Glomerular endothelial cell (primary cell): ENCODE measurements around the gene PRRT1. TPM values are rescaled to one million over a fixed set of nuclear protein-coding genes. Genes with fewer than 3 reads are reported as not detected.
"Not testable (repeated sequence)": the region's sequence is repeated elsewhere in the genome, so short reads cannot be mapped to it uniquely, and the experiment has no call there.

Experiments used
- DNase-seq: peaks from one replicate; pipeline ENCODE4 v3.0.0-alpha.2; 2011; ENCODE audit warnings: low read depth, low spot score; ENCODE audit errors: extremely low read depth
- total RNA-seq: library from RNA; depleted of rRNA; stranded (reverse); fragments of >200 nt; gene quantifications from 2 replicates; pipeline ENCODE4 v1.2.3, GENCODE V29; 2015

PRRT1 gene
- 0.39 and 0.70 TPM in 2 replicates for total RNA-seq

DNA sequence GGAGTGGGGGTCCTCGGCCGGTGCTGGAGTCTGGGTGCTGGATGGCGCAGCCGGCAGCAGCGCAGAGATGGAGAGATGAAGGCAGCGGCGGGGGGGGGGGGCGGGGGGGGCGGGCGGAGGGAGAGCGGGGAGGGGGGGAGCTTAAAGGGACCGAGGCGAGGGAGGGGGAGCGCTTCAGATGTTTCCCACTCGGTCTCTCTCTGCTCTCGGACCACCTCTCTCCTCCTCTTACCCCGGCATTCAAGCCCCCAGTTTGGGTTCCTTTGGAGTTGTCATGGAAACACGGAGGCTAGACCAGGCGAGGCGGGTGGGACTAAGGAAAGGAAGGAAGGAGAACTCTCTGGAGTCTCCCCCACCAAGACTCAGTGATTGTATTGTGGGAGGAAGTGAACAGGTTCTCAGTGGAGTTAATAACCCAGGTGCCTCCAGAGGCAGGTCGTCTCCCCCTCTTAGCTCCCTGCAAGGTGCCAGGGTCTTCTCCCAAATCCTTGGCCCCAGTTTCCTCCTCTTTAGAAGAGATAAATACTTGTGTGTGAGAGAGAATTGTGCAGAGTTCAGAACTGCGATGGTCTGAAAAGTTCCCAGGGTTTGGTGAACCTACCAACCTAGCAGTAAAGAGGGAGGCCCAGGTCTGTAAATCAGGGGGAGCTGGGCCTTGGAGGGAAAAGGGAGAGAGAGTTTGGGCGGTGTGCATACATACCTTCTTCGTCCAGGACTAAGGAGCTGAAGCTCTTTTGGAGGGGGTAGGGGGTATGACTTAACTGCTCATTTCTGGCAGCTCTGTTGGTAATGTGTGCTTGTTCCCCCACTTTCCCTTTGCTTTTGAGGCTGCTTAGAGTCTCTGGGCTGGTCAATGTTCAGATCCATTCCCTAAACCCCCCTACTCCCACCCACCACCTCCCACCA lies at the start of gene PRRT1:
PRRT1 (minus strand) TSS at position 77 of the 906 bp plus-strand sequence. CDS start 112 bp downstream, outside the sequence.
- no peak for DNase-seq

DNA sequence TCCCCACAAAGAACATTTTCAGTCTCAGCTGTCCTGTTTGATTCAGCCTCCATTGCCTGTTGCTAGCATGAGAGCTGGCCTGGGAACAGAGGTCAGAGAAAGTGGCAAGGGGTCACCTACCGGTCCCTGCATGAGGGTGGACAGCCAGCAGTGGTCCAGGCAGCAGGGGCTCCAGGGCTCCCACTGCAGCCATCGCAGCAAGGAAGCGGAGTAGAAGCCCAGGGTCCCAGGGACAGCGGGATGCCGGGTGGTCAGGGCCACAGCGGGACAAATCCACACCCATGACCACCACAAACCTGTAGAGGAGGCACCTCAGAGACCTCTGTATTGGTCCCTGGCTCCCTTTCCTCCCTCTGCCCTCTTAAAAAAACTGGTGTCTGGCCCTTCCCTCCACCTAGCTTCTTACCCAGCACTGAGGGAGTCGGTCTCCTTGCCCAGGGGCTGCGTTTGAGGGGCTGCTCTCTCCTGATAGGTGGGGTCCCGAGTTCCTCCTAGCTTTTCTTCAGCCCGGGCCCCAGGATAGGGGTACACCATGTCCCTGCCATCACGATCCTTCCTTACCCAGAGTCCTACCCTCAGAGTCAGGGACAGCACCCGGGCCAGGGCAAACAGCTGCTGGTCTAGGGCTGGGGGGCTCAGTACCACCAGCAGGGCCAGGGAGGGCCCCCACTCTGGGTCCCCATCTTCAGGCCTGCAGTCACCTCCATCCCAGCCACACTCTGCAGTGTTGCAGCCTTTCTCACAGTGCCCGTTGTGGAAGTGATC lies 49.2 kb upstream of the PRRT1 start:
- DNase-seq = no peak

DNA sequence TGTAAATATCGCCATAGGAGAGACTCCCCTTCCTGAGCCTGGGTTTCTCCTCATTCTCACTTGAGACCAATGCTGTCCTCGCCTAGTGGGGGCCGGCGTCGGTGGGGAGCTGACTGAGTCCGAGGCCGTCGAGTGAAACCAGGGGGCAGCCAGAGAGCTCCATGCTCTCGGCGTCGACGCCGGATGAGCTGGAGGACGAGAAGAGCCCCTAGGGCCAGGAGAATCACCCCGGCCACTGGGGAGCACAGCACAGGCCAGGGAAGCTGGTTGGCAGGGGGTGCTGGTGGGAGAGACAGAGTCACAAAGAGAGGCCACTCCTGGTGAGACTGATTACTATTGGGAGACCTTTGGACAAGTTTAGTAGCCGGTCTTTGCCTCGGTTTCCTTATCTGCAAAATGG lies 47.1 kb upstream of the PRRT1 start:
- DNase-seq = no peak

DNA sequence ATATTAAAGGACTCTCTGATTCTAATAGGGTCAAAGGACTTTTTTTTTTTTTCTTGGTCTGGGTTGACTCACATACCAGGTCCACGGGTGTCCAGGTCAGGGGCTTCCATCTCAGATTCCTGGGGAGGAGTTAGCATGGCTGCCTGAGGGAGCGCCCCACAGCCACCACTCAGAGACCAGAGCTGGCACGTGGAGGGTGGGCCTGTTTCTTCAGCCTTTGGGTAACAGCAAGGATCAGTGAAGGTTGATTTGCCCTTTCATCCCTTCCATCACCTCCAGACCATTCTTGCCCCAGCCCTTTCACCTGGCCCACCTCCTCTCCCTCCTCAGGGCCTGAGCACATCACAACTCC lies 46.6 kb upstream of the PRRT1 start:
- no peak for DNase-seq

DNA sequence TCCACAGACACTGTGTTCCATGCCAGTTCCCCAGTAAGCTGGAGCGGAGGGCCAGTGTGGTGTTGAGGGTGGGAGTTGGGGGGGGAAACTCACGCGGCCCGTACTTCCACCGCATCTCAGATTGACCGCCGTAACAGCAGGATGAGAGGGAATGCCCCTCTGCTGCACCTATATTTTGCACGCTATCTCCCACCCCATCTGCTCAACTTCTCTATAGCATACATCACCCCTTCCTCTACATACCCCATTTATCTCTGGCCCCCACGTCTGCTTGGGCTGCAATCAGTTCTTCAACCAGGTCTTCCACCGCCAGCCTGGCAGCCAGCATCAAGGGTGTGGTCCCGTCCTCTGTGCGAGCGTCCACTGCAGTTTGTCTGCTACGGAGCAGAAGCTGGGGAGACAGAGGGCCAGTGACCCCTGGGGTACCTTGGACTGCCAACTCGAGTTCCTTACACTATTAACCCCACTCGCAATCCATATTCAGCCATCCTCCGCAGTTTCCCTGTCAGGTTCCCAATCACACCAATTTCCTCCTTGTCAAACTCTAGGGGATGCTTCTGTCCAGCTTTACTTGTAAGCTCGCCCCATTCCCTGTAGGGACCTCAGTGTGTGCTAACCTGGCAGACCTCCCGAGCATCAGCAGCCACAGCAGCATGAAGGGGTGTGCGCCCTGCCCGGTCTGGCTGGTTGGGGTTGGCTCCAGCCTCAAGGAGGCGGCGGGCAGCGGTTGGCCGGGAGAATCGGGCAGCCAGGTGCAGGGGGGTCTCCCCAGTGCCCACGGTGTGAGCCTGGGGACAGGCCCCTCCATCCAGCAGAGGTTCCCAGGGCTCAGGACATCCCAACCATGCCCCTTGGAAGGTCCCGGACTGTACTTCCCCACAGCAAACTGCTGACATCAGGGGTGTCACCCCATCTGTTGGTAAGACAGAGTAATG lies 45.2 kb upstream of the PRRT1 start:
- no peak for DNase-seq

DNA sequence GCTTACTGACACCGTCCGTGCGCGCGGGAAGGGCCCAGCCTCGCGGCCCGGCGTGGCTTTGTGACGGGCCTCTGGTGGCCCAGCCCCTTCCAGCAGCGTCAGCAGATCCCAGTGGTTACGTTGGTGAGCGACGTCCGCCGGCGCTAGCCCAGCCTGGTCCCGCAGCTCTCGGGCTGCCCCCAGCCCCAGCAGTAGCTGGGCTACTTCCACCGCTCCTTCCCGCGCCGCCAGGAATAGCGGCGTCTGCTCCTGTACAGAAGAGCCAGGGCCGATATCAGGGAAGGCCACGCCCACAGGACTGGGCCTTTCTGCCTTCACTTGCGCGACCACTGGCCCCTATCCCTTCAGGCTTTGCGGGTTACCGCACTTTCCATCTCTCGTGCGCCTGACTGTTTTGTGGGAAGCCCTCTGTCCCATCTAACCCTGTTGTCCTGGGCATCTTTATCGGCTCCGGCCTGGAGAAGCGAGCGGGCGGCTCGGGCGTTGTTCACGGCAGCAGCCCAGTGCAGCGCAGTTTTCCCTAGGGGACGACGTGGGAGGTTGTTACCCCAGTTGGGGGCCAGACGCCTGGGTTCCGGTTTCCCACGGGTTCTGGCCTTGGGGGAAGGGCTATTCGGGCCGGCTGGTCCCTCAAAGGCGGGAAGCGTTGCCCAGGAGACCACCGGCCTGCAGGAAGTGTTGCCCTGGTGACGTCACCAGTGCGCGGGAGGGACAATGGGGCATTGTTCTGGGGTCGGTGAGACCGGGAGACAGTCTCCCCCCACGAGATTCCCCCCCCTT lies 44.4 kb upstream of the PRRT1 start:
- peak; percentile 82 for DNase-seq

DNA sequence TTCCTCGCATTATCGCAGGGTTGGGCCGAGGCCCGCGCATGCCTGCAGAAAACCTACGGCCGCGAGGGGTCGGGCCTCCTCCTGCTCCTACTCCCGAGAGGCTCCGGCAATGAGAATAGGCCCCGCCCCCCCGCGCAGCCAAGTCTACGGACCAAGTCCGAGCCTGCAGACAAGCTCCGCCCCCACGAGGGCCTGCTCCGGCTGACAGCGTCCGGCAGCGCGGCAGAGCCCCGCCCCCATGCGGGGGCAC lies 43.8 kb upstream of the PRRT1 start:
- peak; percentile 88 for DNase-seq

DNA sequence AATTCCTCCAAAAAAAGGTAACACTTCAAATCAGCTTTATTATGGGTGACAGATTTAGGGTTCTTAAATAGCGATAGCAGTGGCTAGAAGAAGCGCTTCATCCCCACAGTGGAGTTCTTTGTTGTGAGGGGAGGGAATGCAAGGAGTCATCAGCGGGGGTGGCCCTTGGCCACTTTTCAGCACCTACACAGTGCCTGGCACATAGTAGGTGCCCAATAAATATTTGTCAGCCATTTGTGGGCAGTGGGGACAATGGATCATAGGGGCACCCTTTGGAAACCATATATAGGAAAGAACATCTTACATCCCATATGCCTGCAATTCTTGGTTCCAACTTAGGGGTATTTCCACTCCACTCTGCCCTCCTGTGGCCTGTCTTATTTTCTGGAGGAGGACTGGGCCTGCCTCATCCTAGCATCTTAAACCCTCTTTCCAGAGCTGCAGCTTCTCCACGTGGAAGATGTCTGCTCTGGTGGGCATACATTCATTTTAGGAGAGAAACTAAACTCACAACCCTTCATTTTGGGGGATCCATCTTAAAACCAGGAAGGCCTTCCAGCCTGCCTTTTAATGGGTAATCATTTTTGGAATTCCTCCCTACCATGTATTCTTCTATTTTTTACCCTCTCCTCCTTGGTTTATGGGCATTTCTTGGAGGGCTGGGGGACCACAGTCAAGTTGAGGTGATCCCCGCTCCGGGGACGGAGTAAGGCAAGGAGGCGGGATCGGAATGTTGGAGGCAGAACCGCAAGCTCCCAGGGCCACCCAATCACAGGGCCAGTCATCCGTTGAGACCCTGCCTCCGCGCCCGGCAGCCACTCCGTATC lies 43.3 kb upstream of the PRRT1 start:
- no peak for DNase-seq

DNA sequence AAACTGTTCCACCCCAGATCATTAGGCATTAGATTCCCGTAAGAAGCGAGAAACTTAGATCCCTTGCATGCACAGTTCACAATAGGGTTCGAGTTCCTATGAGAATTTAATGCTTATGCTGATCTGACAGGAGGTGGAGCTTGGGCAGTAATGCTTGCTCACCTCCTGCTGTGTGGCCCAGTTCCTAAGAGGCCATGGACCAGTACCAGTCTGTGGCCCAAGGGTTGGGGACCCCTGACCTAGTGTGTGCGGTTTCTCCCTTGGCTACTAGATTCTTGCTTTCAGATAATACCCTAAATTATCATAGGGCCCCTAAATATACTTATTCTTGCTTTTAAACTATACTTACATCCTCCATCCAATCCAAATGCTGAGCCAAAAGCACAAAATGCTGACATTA lies 42.6 kb upstream of the PRRT1 start:
- DNase-seq = no peak

DNA sequence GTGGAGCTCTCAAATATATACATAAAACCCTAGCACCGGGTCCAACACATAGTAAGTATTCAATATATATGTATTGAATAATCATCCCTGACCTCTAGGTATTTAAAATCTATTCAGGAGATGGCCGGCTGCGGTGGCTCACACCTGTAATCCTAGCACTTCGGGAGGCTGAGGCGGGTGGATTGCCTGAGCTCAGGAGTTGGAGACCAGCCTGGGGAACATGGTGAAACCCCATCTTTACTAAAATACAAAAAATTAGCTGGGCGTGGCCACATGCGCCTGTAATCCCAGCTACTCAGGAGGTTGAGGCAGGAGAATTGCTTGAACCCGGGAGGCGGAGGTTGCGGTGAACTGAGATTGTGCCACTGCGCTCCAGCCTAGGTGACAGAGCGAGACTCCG lies 41.4 kb upstream of the PRRT1 start:
- DNase-seq = not testable (repeated sequence)

DNA sequence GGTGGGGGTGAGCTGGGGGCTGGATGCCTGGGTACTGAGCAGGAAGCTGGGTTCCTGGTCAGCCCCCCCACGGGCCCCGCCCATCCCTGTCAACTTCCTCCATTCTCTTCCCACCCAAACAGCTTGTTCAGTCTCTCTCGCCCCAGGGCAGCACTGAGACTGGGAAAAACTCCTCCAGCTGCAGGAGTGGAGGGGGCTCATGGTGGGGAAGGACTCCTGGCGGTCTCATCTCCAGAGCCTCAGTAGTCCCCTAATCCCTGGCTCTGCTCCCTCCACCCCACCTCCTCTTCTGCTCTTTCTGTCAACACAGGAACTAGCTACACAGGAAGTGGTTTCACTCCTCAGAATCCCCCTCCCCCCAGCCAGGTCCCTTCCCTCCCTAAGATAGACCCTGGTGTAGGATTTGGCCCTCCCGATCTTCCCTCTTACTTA lies 40.9 kb upstream of the PRRT1 start, which contains the start of gene GPSM3:
GPSM3 (minus strand) TSS at position 36 of the 432 bp plus-strand sequence. CDS start 130 bp downstream, outside the sequence.
- DNase-seq = no peak

DNA sequence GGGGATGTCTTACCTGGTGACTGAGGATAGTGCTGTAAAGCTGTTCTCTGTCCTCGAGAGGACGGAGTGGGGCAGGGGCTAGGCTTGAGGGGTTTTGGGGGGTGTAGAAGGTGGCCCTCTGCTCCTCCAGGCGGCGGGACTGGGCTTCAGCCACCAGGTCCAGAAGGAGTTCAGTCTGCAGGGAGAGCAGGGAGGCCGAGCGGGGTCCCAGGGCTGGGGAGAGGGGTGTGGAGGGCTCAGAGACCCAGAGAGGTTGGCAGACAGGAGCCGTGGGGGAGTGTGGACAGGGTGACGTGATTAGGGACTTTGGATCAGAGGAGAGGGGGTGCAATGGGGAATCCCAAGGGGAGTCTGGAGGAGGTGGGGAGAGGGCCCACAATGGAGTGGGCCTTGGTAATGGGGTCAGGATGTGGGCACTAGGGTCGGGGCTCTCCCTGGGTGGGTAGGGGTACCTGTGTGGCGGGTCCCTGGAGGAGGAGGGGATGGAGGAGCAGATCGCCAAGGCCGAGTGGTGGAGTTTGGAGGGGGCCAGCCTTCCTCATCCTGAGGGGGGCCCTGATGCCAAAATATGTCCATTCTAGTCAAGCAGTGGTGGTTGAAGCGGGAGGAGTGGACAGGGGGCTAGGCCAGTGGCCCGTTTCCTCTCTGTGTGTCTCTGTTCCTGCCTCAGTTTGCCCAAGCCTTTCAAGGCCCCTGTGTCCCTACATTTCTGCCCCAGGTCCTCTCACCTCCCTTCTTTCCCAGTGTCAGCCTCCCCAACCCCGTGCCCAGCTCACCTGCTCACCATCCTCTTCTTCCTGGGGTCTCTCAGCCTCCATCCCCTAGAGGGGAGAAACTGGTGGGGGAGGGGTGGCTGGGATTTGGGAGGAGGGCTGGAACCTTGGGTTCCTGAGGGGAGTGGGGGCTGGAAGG lies 40.2 kb upstream of the PRRT1 start:
- no peak for DNase-seq

DNA sequence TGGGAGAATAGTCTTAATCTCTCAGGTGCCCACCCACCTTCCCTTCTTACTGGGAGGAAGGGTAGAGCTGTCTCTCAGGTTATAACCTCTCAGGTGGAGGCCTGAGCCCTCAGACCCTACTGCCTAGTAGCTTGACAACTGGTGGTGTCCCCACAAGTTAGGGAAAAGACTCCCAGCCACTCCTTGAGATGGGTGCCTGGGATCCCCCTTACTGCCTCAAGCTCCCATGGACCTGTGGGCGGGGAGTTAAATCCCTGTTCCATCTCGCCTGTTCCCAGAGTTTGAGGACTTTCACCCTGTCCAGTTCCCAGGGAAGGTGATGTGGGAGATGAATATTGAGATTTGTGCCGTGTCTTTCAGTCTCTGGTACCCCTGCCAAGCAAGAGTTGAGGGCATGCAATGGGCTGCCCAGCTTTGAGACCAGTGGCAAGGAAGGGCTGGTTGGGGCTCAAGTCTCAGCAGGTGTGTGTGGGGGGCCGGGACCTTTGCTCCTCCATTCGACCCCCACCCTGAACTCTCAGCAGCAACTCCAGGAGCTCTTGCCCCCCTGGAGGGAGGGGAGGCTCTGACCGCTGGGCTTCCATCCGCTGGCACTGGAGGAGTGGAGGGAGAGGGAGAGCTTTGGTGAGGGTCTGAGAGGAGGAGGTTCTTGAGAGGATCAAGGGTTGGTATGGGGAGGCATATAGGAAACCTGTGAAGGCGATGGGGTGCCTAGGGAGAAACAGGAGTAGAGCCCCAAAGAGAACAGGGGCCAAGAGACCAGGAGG lies 39.4 kb upstream of the PRRT1 start:
- DNase-seq = no peak

DNA sequence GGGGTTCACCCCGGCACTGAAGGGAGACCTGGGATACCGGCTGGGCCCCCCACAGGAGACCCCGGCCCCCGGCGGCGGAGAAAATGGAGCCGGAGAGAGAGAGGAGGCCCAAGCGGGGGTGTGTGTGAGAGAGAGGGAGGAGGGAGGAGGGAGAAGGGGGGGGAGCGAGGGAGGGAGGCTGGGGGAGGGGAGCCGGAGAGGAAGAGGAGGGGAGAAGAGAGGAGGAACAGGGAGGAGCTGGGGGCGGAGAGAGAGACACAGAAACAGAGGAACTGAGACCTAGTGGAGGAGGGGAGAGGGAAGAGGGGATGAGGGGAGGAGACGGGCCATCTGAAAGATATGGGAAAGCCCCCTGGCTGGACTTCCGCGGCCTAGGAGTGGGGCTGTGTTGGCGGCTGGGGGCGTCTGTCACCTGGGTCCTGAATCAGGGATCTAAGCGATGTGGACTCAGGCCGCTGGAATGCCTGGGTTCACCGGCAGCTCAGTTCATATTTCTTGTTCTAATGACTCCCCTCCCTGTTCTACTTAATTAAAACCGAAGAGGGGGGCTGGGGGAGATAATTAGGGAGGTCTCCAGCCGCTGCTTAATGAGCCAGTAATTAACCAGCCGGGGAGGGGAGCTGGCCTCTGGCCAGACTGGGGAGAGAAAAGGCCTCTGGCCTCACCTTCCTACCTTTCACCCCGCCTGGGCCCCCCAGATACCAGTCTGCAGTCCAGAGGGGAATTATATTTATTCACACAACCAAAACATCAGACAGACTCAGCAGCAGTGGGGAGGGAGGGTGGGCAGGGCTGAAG lies 38.5 kb upstream of the PRRT1 start, which contains the start of gene PBX2:
PBX2 (minus strand) TSS at position 149 of the 798 bp plus-strand sequence. CDS start 287 bp downstream, outside the sequence.
- no peak for DNase-seq

DNA sequence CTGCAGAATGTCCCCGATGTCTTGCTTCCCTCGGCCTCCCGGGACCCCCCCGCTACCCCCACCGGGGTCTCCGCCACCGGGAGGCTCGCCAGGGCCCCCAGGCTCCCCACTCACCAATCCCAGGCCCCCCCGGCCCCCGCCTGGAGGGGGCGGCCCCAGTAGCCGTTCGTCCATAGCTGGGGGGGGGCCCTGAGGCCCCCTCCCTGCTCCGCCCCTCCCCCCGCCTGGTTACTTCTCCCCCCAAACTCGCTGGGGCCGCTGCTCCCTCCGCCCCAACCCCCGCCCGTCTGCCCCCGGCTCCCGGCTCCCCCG lies 38.0 kb upstream of the PRRT1 start:
- no peak for DNase-seq

DNA sequence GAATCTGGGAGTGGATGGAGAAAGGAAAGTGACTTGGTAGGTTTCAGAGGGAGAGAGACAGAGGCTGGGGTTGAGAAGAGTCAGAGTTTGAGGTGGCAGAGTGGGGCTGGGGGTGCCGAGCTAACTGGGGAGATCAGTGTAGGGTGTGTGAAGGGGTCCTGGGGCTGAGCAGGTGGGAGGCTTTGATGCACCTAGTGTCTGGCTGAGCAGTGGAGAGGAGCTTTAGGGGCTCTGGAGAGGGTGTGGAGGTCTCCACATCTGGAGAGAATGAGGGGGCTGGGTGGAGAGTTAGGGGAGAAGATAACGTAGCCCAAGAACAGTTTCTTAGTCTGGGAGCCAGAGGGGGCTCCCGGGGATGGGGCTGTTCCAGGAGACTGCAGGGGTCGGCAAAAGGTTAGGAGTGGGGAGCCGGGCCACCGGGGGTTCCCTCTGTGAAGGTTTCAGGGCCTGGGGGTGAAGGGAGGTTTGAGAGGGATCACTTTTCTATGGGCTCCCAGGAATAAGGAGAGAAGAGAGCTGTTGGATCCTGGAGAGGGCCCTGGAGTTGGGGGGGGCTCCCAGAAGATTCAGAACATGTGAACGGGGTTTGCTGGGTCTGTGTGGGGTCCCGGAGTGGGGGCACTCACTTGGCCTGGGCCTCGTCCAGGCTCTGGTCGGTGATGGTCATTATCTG lies 37.5 kb upstream of the PRRT1 start:
- no peak for DNase-seq
